ENCODE data around the gene RANBP3.
"Not testable (repeated sequence)": the region's sequence is repeated elsewhere in the genome, so short reads cannot be mapped to it uniquely, and the experiment has no call there.

RANBP3 gene

GRCh38 chr19:5985837-5986236, 7.9 kb upstream of the RANBP3 start:
- DNase-seq, result not testable (repeated sequence)

DNA sequence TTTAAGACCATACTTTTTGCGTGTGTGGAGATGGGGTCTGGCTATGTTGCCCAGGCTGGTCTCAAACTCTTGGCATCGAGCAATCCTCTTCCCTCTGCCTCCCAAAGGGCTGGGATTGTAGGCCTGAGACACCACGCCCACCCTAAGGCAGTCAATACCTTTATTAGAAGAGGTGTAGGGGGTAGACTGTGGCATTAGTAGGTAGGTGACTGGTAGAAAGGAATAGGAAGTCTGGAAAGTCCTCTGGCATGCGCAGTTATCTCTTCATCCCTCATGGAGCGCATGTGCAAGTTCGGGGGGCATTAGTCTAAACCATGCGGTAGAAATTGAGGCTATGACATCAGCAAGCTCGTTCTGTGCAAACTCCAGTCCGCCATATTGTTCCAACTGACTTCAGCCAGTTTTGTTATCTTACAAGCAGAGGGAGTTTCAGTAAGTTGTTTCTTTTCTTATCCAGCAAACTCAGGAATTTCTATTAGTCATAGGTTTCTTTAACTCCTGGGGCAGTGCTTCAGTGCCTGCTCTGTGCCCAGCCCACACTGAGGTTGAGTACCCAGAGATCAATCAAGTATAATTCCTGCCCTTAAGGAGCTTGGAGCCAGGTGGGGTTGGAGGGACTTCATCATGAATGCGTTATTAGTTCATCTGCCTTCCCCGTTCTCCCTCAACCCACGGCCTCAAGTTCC, 7.3 kb upstream of the RANBP3 start:
- no peak for DNase-seq

GRCh38 chr19:5984600-5984999, 6.7 kb upstream of the RANBP3 start:
- no peak for DNase-seq

GRCh38 chr19:5983367-5983955, 5.5 kb upstream of the RANBP3 start:
- no peak for DNase-seq

DNA sequence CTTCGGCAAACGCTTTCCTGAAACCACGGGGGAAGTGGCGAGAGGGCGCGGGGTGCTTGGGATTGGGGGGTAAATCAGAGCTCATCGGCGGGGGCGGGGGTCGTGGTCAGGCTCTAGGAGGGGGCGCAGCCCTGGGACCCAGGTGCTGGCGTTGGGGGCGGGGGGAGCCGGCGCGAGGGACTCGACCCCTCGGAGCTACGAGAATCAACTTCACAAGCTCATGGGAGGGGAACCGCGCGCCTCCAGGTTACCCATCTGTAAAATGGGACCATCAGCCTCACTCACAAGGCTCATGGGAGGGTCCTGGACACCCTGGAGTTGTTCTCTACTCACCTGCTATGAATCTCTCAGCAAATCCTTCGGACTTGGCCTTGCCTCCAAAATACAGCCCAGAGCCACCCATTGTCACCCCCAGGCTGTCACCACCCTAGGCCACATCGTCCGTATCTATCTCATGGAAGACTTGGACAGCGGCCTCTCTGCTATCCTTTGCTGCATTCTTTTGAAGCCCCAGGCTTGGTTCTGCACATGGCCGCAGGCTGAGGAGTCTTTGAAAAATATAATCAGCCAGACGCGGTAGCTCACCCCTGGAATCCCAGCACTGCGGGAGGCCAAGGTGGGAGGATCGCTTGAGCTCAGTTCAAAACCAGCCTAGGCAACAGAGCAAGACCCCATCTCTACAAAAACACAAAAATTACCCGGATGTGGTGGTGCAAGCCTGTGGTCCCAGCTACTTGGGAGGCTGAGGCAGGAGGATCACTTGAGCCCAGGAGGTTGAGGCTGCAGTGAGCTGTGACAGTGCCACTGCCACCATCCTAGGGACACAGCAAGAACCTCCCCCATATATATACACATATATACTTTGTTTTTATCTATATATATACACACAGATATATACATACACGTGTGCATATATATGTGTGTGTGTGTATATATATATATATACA, 939 bp upstream of the RANBP3 start:
- no peak for DNase-seq

DNA sequence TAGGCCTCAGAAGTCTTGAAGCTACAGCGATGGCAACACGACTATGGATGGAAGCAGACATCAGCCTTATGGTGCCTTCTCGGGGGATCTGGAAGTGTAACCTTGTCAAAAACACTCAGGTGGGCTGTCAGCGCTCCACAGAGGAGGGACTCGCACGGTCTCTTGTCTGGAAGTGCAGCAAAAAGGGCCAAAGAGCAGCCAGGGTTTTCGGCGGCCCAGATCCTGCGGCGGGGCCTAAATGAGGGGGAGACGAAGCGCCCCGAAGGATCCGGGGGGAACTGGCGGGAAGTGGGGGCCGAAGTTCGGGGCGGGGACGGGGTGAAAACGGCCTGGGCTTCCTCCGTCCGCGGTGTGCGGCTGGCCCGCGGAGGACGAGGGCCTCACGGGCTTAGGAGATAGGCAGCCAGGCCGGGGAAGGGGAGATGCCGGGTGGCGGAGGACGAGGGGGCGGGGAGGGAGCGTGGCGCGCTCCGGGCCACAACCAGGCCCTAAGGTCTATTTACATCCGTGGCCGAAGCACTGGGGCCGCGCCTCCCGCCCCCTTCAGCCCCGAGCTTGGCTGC, 637 bp downstream of the RANBP3 start:
- DNase-seq, result no peak

GRCh38 chr19:5976768-5977167, 1.2 kb downstream of the RANBP3 start:
- DNase-seq, result no peak

DNA sequence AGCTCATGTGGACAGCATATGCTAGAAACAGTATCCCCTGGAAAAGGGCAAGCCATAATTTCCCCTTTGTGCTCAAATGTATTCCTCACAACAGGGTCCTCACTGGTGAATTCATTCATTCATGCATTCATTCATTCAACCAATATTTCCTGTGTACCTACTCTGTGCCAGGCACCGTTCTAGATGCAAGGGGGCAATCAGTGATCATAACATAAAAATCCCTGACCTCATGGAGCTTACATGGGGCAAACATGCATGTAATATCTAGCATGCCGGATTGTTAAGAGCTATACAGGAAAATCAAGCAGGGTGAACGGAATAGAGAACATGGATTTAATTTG, 2.6 kb downstream of the RANBP3 start:
- DNase-seq, result no peak

GRCh38 chr19:5974721-5975387, 3.1 kb downstream of the RANBP3 start:
- DNase-seq, result peak; percentile 41

- no peak for DNase-seq
Observed at GRCh38 chr19:5973867-5974635, 3.9 kb downstream of the RANBP3 start.

GRCh38 chr19:5973376-5973775, 4.6 kb downstream of the RANBP3 start:
- no peak for DNase-seq

- no peak for DNase-seq
Observed at GRCh38 chr19:5972355-5972731, 5.6 kb downstream of the RANBP3 start.

GRCh38 chr19:5971714-5972354, 6.1 kb downstream of the RANBP3 start:
- DNase-seq, result no peak

DNA sequence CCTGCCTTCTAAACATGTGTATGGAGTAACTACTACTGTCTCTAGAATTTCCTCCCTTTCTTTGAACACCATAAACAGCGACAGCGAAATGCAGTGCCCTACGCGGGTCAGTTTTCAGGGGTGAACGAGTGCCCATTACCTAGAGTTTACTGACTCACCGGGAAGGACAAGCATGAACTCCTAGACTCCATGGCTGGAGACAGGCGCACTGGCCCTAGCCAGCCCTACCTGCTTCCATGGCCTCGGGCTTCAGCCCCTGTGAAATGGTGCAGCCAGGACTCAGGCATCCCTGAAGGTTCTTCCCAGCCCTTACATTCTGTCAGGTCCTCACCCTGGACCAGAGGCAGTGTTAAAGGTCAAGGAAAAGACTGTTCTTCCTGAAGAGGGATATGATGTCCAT, 8.5 kb downstream of the RANBP3 start:
- no peak for DNase-seq

DNA sequence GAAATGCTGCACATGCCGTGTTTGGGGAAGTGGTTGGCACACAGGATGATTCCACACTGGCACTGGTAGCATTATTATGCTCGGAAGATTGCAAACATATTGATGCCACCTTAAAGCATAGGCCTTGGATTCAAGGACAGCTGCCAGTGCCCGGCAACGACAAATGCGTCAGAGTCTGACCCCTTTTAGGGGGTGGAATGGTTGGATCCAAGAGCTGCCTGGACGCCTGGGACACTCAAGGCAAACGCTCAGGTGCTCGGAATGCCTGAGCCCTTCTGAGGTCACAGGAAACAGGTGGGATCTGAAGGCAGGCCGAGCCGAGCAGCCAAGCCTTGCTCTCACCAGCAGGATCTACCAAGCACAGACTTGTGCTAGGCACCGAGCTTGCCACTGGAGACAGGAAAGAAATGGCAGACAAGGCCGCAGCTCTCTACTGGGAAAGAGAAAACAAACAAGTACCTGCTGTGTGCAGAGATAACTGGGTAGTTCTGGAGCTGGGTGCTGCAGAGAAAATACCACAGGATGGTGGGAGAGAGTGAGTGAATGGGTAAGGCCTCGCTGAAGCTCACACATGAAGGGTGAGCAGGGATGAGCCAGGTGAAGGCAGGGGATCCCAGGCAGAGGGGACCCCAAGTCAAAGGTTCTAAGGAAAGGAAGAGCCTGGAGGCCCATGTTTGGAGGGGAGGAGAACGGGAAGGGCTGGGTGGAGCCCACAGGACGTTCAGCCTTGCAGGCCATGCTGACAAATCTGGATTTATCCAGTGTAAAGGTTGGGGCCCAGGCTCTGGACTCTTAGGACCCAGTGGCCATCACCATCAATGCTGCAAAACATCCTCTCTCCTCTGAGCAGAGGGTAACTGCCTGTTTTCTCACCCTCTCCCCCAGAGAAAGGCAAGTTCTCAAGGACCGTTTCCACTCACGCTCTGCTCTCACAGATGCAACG, 9.2 kb downstream of the RANBP3 start:
- no peak for DNase-seq

- DNase-seq, result peak; percentile 74
Observed at GRCh38 chr19:5967994-5968430, 9.9 kb downstream of the RANBP3 start.

GRCh38 chr19:5967571-5967970, 10.4 kb downstream of the RANBP3 start:
- no peak for DNase-seq

DNA sequence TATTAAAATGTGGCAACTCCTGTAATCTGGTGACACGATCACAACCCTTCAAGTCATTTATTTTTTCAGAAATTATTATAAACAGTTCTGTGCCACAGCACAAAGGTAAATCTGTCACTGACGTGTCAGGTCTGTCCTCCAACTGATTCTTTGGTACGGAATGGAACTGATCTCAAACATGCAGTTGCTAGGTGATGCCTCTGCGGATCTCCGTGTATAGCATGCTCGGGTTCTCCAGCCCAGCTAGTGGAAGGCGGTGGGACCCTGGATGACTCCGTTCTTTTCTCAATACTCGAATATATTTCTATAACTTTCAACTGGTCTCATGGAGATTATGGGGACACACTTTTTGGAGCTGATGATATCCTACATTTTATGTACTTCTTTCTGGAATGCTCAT, 11.0 kb downstream of the RANBP3 start:
- DNase-seq, result no peak

- no peak for DNase-seq
Observed at GRCh38 chr19:5966215-5966614, 11.7 kb downstream of the RANBP3 start.

DNA sequence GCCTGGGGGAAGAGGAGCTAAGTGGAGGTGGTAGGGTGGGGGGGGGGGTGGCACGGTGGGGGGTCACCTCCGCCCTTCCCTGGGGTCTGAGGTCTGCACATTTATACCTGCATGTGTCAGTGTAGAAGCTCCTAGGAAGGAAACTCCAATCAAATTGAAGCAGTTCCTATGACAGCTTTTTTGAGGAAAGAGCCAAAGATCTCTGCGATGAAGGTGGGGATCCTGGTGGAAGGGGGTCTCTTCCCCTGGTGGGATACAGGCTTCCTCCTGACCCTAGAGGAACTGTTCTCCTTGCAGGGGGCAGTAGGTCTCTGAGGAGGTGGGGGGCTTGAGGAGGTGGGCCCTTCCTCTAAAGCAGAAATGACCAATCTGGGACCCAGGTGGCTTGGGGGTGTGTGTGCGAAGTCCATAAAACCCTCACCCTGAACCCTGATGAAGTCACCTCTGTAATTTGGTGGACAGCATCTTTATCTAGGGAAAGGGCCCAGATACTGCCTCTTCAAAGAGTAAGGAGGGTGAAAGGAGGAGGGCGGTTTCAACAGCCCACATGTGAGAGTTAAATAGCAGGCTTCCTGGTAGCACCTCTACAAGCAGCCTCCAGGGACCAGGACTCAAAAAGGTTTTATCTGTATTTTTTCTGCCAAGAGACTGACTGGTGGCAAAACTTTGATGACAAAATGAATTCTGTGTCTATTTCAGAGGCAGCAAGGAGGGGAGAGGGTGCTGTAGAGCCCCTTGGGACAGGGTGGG, 12.9 kb downstream of the RANBP3 start:
- no peak for DNase-seq
